Measurements from ENCODE around the gene GLUD1. TPM values are rescaled to one million over a fixed set of nuclear protein-coding genes. Genes with fewer than 3 reads are reported as not detected.
"Not testable (repeated sequence)": the region's sequence is repeated elsewhere in the genome, so short reads cannot be mapped to it uniquely, and the experiment has no call there.

The GLUD1 gene
- 101 and 102 TPM in 2 replicates for total RNA-seq (2021)
- long read RNA-seq, transcript GLUD1-201 (13 exons, 3,039 nt): major isoform, 69 of 85 reads
- long read RNA-seq, partial matches to known transcripts: 11 of 85 reads
- long read RNA-seq, other reads (novel, unspliced or antisense): 5 of 85 reads

GRCh38 chr10:87094373-87095235, at the start of gene GLUD1, which contains the start of gene SHLD2:
Gene GLUD1 (minus strand): TSS chr10:87094843. CDS start chr10:87094769, 74 bp downstream.
Gene SHLD2 (plus strand): TSS chr10:87095206. CDS start chr10:87151355, 56,149 bp downstream.
- H3T11ph ChIP-seq (ENCODE audit: low read length): no peak within 1 kb of the TSS
- H3K79me2 ChIP-seq (ENCODE audit: insufficient read depth, low read length): peaks cover 9% of the 10 kb centered on the region; the same call in 1 of the 2 replicates
- peaks cover 0 to 3% of the 10 kb centered on the region in 2 experiments; a peak in 1 of 5 replicates for H3K9me3 Mint-ChIP-seq
- H3K23me2 ChIP-seq (ENCODE audit: insufficient read length, low read depth, low read length, poor library complexity, severe bottlenecking): peaks cover 6% of the 10 kb centered on the region
- no CpG with 5 or more reads among the region's 111 CpGs for WGBS (ENCODE audit: extremely low coverage, insufficient read length, low lambda C conversion rate)
- peaks cover 34 to 36% of the 10 kb centered on the region in 2 experiments for H3K4me1 Mint-ChIP-seq
- no peak within 1 kb of the TSS for H2BK120ac ChIP-seq (ENCODE audit: low read depth, low read length, poor library complexity, severe bottlenecking)
- H3K9ac ChIP-seq (ENCODE audit: extremely low read depth, insufficient read length, low read length): peak within 1 kb of the TSS; percentile 61
- no peak within 1 kb of the TSS for H2BK20ac ChIP-seq (ENCODE audit: low read depth, low read length, poor library complexity, severe bottlenecking)
- no peak within 1 kb of the TSS for H2AFZ ChIP-seq (ENCODE audit: low read length)
- H3K9me3 ChIP-seq (ENCODE audit: control insufficient read depth, low read depth, low read length): no peaks in the 10 kb centered on the region
- H3K4me1 ChIP-seq (ENCODE audit: insufficient read depth, low read length): no peaks in the 10 kb centered on the region
- no peaks in the 10 kb centered on the region for H3K79me1 ChIP-seq (ENCODE audit: insufficient read depth, low read depth, low read length, poor library complexity, severe bottlenecking)
- no peak within 1 kb of the TSS for H2BK5ac ChIP-seq (ENCODE audit: insufficient read length, low read length)
- no peak within 1 kb of the TSS for H2AK5ac ChIP-seq (ENCODE audit: insufficient read length, low read length)
- H3K27ac ChIP-seq (ENCODE audit: insufficient read length, low read depth, low read length): no peak within 1 kb of the TSS
- peaks cover 4 to 18% (median 14%) of the 10 kb centered on the region in 3 experiments; a peak in 5 of 7 replicates for H3K36me3 Mint-ChIP-seq (ENCODE audit: insufficient read depth in 1 of 3, low read depth in 3 of 3)
- TF ChIP-seq CTCF (conservative IDR thresholded peaks at IDR 0.05): no peak; the same call in 2 of the 3 replicates
- no peak within 1 kb of the TSS for H3K4ac ChIP-seq (ENCODE audit: low read depth, low read length)
- no peak within 1 kb of the TSS for H4K8ac ChIP-seq (replicated peaks; ENCODE audit: insufficient read length, low read depth, low read length)
- H4K20me1 ChIP-seq (ENCODE audit: control insufficient read depth, insufficient read depth, insufficient read length): no peaks in the 10 kb centered on the region
- DNase-seq: peak; percentile 94
- no peaks in the 10 kb centered on the region for H3K27me3 ChIP-seq (ENCODE audit: insufficient read depth, low read length)
- H3K27ac Mint-ChIP-seq: peak within 1 kb of the TSS; percentile 88 to 97 (median 97)
- no peaks in the 10 kb centered on the region for H3K27me3 Mint-ChIP-seq (ENCODE audit: low read depth)
- no peak within 1 kb of the TSS for H4K5ac ChIP-seq (ENCODE audit: insufficient read length, low read depth, low read length)
- H2BK12ac ChIP-seq (ENCODE audit: insufficient read length, low read depth, low read length): no peak within 1 kb of the TSS
- peak within 1 kb of the TSS; percentile 91 to 96 for H3K4me3 Mint-ChIP-seq
- H3K56ac ChIP-seq (ENCODE audit: insufficient read length, low read depth, low read length): no peak within 1 kb of the TSS
- no peak within 1 kb of the TSS for H3K23ac ChIP-seq (ENCODE audit: insufficient read length, low read depth, low read length)
- H2BK15ac ChIP-seq (ENCODE audit: low read depth, low read length): no peak within 1 kb of the TSS
- peak within 1 kb of the TSS; percentile 84 for H3K18ac ChIP-seq (ENCODE audit: insufficient read length, low read depth, low read length)
- peak within 1 kb of the TSS; percentile 89 for H3K4me2 ChIP-seq (ENCODE audit: insufficient read depth, insufficient read length, low read length)
- peak within 1 kb of the TSS; percentile 50 for H3K14ac ChIP-seq (ENCODE audit: insufficient read depth, low read length)
- no peak within 1 kb of the TSS for H4K91ac ChIP-seq (ENCODE audit: insufficient read length, low read depth, low read length)

GRCh38 chr10:87143109-87143418, 48.4 kb upstream of the GLUD1 start:
- not testable (repeated sequence) for H3K18ac ChIP-seq (ENCODE audit: insufficient read length, low read depth, low read length); H3K9me3 ChIP-seq (ENCODE audit: control insufficient read depth, low read depth, low read length); H3K27ac Mint-ChIP-seq; H3K23ac ChIP-seq (ENCODE audit: insufficient read length, low read depth, low read length); H2AK5ac ChIP-seq (ENCODE audit: insufficient read length, low read length); H2BK12ac ChIP-seq (ENCODE audit: insufficient read length, low read depth, low read length); H3K27me3 Mint-ChIP-seq (ENCODE audit: low read depth); H4K8ac ChIP-seq (replicated peaks; ENCODE audit: insufficient read length, low read depth, low read length); H2BK15ac ChIP-seq (ENCODE audit: low read depth, low read length); H3K4me2 ChIP-seq (ENCODE audit: insufficient read depth, insufficient read length, low read length); H3K4me1 Mint-ChIP-seq; H2BK120ac ChIP-seq (ENCODE audit: low read depth, low read length, poor library complexity, severe bottlenecking); H2BK20ac ChIP-seq (ENCODE audit: low read depth, low read length, poor library complexity, severe bottlenecking); DNase-seq; H3K9ac ChIP-seq (ENCODE audit: extremely low read depth, insufficient read length, low read length); H3K9me3 Mint-ChIP-seq; H2BK5ac ChIP-seq (ENCODE audit: insufficient read length, low read length); H3K23me2 ChIP-seq (ENCODE audit: insufficient read length, low read depth, low read length, poor library complexity, severe bottlenecking); H3K27ac ChIP-seq (ENCODE audit: insufficient read length, low read depth, low read length); H3K4ac ChIP-seq (ENCODE audit: low read depth, low read length); H3K36me3 Mint-ChIP-seq (ENCODE audit: insufficient read depth in 1 of 3, low read depth in 3 of 3); H3K56ac ChIP-seq (ENCODE audit: insufficient read length, low read depth, low read length); H4K20me1 ChIP-seq (ENCODE audit: control insufficient read depth, insufficient read depth, insufficient read length); H2AFZ ChIP-seq (ENCODE audit: low read length); H3K27me3 ChIP-seq (ENCODE audit: insufficient read depth, low read length); H3T11ph ChIP-seq (ENCODE audit: low read length); H3K14ac ChIP-seq (ENCODE audit: insufficient read depth, low read length); H4K91ac ChIP-seq (ENCODE audit: insufficient read length, low read depth, low read length); H4K5ac ChIP-seq (ENCODE audit: insufficient read length, low read depth, low read length); H3K79me1 ChIP-seq (ENCODE audit: insufficient read depth, low read depth, low read length, poor library complexity, severe bottlenecking); H3K4me1 ChIP-seq (ENCODE audit: insufficient read depth, low read length); H3K4me3 Mint-ChIP-seq; H3K79me2 ChIP-seq (ENCODE audit: insufficient read depth, low read length)
- no CpG with 5 or more reads among the region's 6 CpGs for WGBS (ENCODE audit: extremely low coverage, insufficient read length, low lambda C conversion rate)

All from H9 (cell line).